ES-I3 (cell line): Measurements from ENCODE around the gene GRK1.
"Not testable (repeated sequence)": the region's sequence is repeated elsewhere in the genome, so short reads cannot be mapped to it uniquely, and the experiment has no call there.

Source experiments
- H3K36me3 ChIP-seq: 2 replicates; pipeline ENCODE4 v1.6.1; 2013; ENCODE audit warnings: mild to moderate bottlenecking, low read length, control low read depth, moderate library complexity; ENCODE audit not compliant: insufficient read depth
- H3K4me1 ChIP-seq: 2 replicates; pipeline ENCODE4 v1.6.1; 2013; ENCODE audit warnings: mild to moderate bottlenecking, control low read depth, low read length; ENCODE audit not compliant: insufficient read depth
- H3K9ac ChIP-seq: 2 replicates; pipeline ENCODE4 v1.6.1; 2013; ENCODE audit warnings: low read depth, mild to moderate bottlenecking, low read length, moderate library complexity
- H3K9me3 ChIP-seq: 2 replicates; pipeline ENCODE4 v1.6.1; 2013; ENCODE audit warnings: mild to moderate bottlenecking, low read length, moderate library complexity; ENCODE audit not compliant: control insufficient read depth, insufficient read depth

GRK1 gene

GRCh38 chr13:113672002-113672651 lies 5.1 kb downstream of the GRK1 start:
- Histone ChIP-seq H3K36me3 (no peaks in the 10 kb centered on the region), H3K9me3 (no peaks in the 10 kb centered on the region), H3K9ac (no peak overlapping the region), H3K4me1 (no peaks in the 10 kb centered on the region)

- H3K9ac ChIP-seq, result no peak overlapping the region
- no peaks in the 10 kb centered on the region for H3K36me3 ChIP-seq
- no peaks in the 10 kb centered on the region for H3K9me3 ChIP-seq
- H3K4me1 ChIP-seq, result no peaks in the 10 kb centered on the region
Measured at GRCh38 chr13:113722921-113723320, 55.9 kb downstream of the GRK1 start.

GRCh38 chr13:113723410-113724015 lies 56.5 kb downstream of the GRK1 start:
- H3K9me3 ChIP-seq, result no peaks in the 10 kb centered on the region
- no peaks in the 10 kb centered on the region for H3K4me1 ChIP-seq
- no peak overlapping the region for H3K9ac ChIP-seq
- H3K36me3 ChIP-seq, result no peaks in the 10 kb centered on the region

- H3K9me3 ChIP-seq, result no peaks in the 10 kb centered on the region
- H3K36me3 ChIP-seq, result no peaks in the 10 kb centered on the region
- H3K4me1 ChIP-seq, result no peaks in the 10 kb centered on the region
- H3K9ac ChIP-seq, result peak overlapping the region; percentile 70
Measured at GRCh38 chr13:113724016-113724758, 57.2 kb downstream of the GRK1 start.

- peak overlapping the region; percentile 70 for H3K9ac ChIP-seq
- H3K36me3 ChIP-seq, result no peaks in the 10 kb centered on the region
- H3K4me1 ChIP-seq, result no peaks in the 10 kb centered on the region
- no peaks in the 10 kb centered on the region for H3K9me3 ChIP-seq
Measured at GRCh38 chr13:113724780-113725315, 57.8 kb downstream of the GRK1 start.

- H3K9ac ChIP-seq, H3K36me3 ChIP-seq, H3K9me3 ChIP-seq, H3K4me1 ChIP-seq: not testable (repeated sequence)
Measured at GRCh38 chr13:113725329-113726105, 58.5 kb downstream of the GRK1 start.

GRCh38 chr13:113726106-113726821 lies 59.2 kb downstream of the GRK1 start:
- not testable (repeated sequence) for H3K4me1 ChIP-seq, H3K36me3 ChIP-seq, H3K9me3 ChIP-seq
- peak overlapping the region; percentile 50; the same call in 1 of the 2 replicates for H3K9ac ChIP-seq

- Histone ChIP-seq H3K36me3 (no peaks in the 10 kb centered on the region), H3K9me3 (no peaks in the 10 kb centered on the region), H3K9ac (no peak overlapping the region), H3K4me1 (no peaks in the 10 kb centered on the region)
Measured at GRCh38 chr13:113726961-113727411, 60.0 kb downstream of the GRK1 start.

- no peaks in the 10 kb centered on the region for H3K4me1 ChIP-seq
- H3K9ac ChIP-seq, result no peak overlapping the region
- no peaks in the 10 kb centered on the region for H3K9me3 ChIP-seq
- no peaks in the 10 kb centered on the region for H3K36me3 ChIP-seq
Measured at GRCh38 chr13:113728571-113729054, 61.6 kb downstream of the GRK1 start.

- no peaks in the 10 kb centered on the region for H3K9me3 ChIP-seq
- no peaks in the 10 kb centered on the region for H3K36me3 ChIP-seq
- no peaks in the 10 kb centered on the region for H3K4me1 ChIP-seq
- H3K9ac ChIP-seq, result no peak overlapping the region
Measured at GRCh38 chr13:113729187-113730019, 62.4 kb downstream of the GRK1 start.

GRCh38 chr13:113730258-113730691 lies 63.3 kb downstream of the GRK1 start:
- Histone ChIP-seq H3K9ac (no peak overlapping the region), H3K36me3 (no peaks in the 10 kb centered on the region), H3K9me3 (no peaks in the 10 kb centered on the region), H3K4me1 (no peaks in the 10 kb centered on the region)

GRCh38 chr13:113730831-113731191 lies 63.8 kb downstream of the GRK1 start:
- Histone ChIP-seq H3K9ac (no peak overlapping the region), H3K36me3 (no peaks in the 10 kb centered on the region), H3K4me1 (no peaks in the 10 kb centered on the region), H3K9me3 (no peaks in the 10 kb centered on the region)
